Neutrophil (primary cell): Measurements from ENCODE around the gene SLC45A1.

ENCODE experiments used
- H3K27ac ChIP-seq: fragments of 200-600 bp; sonication (generic); 2 replicates; pipeline ENCODE4 v1.5.1; 2016; ENCODE audit warnings: mild to moderate bottlenecking, moderate library complexity
- H3K27me3 ChIP-seq: fragments of 200-600 bp; sonication (generic); 2 replicates; pipeline ENCODE4 v1.6.0; 2016; ENCODE audit warnings: mild to moderate bottlenecking
- H3K36me3 ChIP-seq: fragments of 200-600 bp; sonication (generic); 2 replicates; pipeline ENCODE4 v1.5.1; 2017
- H3K4me1 ChIP-seq, 2 experiments: fragments of 200-600 bp in 1 of 2; sonication (generic) in 1 of 2; 1 replicate in 1 of 2; 2 replicates in 1 of 2; pipeline versions ENCODE4 v1.5.1 to v1.6.1; 2013 to 2016; ENCODE audit warnings: low read depth in 1 of 2, low read length in 1 of 2, mild to moderate bottlenecking in 1 of 2, moderate library complexity in 1 of 2; ENCODE audit not compliant: control insufficient read depth in 1 of 2, insufficient read depth in 1 of 2
- H3K4me3 ChIP-seq, 2 experiments: fragments of 200-600 bp in 1 of 2; sonication (generic) in 1 of 2; 1 replicate in 1 of 2; 2 replicates in 1 of 2; pipeline ENCODE4 v1.5.1; 2013 to 2016; ENCODE audit warnings: low read depth in 1 of 2, low read length in 1 of 2, mild to moderate bottlenecking in 1 of 2, moderate library complexity in 1 of 2
- H3K9me3 ChIP-seq: fragments of 200-600 bp; sonication (generic); 2 replicates; pipeline ENCODE4 v1.5.1; 2016
- CTCF ChIP-seq: fragments of 200-600 bp; sonication (generic); IDR thresholded peaks from 2 replicates; pipeline ENCODE4 v1.5.1; 2016; ENCODE audit warnings: antibody characterized with exemption

Gene SLC45A1

DNA sequence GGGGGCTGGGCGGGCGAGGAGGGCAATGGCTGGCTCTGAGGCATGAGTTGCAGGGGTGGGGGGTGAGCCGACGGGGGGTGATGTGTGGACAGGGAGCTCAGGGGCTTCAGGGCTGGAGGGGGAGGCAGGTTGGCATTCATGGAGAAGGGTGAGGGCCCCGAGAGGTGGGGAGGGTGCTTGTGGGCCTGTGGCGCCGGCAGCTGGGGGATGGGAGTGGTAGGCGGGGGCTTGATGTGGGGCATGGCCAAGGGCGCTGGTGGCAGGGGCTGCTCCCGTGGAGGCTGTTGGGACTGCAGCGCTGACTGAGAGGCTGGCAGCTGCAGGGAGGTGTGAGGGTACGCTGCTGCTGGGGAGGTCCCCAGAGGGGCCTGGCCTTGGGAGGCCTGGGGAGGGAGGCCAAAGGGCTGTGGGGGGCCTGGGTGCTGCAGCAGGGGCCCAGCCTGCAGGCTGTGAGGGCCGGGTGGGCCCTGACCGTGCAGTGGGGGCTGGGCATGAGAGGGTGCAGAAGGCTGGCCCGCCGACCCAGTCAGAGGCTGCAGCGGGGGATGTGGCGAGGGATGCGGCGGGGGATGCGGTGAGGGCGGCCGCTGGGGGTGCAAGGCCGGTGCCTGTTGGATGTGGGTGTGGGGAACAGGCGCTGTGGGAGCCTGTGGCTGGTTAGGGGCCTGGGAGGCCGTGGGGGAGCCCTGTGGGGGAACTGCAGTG, 42.7 kb downstream of the SLC45A1 start:
- Histone ChIP-seq H3K9me3 (no peaks in the 10 kb centered on the region), H3K4me3 (no peak overlapping the region), H3K4me1 (no peaks in the 10 kb centered on the region), H3K27ac (no peak overlapping the region), H3K27me3 (no peaks in the 10 kb centered on the region), H3K36me3 (peaks cover 100% of the 10 kb centered on the region)
- no peak for TF ChIP-seq CTCF

- Histone ChIP-seq H3K27ac (no peak overlapping the region), H3K4me1 (no peaks in the 10 kb centered on the region), H3K27me3 (no peaks in the 10 kb centered on the region), H3K4me3 (no peak overlapping the region), H3K9me3 (no peaks in the 10 kb centered on the region), H3K36me3 (peaks cover 100% of the 10 kb centered on the region)
- no peak for TF ChIP-seq CTCF
Observed at GRCh38 chr1:8361198-8361849, 43.4 kb downstream of the SLC45A1 start.

GRCh38 chr1:8362701-8363101, 44.8 kb downstream of the SLC45A1 start:
- Histone ChIP-seq H3K9me3 (no peaks in the 10 kb centered on the region), H3K4me3 (no peak overlapping the region), H3K36me3 (peaks cover 98% of the 10 kb centered on the region), H3K27me3 (no peaks in the 10 kb centered on the region), H3K27ac (no peak overlapping the region), H3K4me1 (no peaks in the 10 kb centered on the region)
- TF ChIP-seq CTCF = no peak

DNA sequence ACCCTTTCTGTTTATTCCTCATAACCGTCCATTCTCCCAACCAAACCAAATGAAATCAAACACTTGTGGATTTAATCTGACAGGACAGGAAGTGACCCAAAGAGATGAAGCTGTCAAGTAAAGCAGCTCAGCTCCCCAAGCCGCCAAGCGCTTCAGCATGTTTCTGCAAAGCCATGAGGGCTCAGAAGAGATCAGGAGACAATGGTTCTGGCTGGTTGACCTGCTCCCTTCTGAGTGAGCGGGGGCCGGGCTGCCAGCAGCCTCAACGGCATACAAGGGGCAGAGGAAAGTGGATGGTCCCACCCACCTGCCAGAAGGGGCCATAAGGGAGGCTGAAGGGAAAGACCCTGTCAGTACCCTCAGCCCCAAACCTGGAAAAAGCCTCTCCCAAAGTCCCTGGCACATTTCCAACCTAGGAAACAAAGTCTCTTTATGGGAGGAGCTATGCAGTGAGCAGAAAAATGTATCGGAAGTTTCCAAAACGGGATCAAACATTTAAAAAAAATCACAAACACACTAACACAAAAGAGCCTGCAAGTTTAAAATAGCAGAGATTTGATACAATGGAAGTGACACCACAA, 45.4 kb downstream of the SLC45A1 start:
- Histone ChIP-seq H3K4me1 (no peaks in the 10 kb centered on the region), H3K27ac (no peak overlapping the region), H3K36me3 (peaks cover 95% of the 10 kb centered on the region), H3K4me3 (no peak overlapping the region), H3K27me3 (no peaks in the 10 kb centered on the region), H3K9me3 (no peaks in the 10 kb centered on the region)
- TF ChIP-seq CTCF = no peak

- Histone ChIP-seq H3K9me3 (no peaks in the 10 kb centered on the region), H3K27ac (no peak overlapping the region), H3K4me1 (no peaks in the 10 kb centered on the region), H3K27me3 (no peaks in the 10 kb centered on the region), H3K4me3 (no peak overlapping the region), H3K36me3 (peaks cover 90% of the 10 kb centered on the region)
- TF ChIP-seq CTCF = no peak
Observed at GRCh38 chr1:8363767-8364301, 45.9 kb downstream of the SLC45A1 start.
